NCI-H82 (cell line): ENCODE data around the gene AGBL4.
A peak's percentile ranks its signal among the peaks of the same experiment; 100 is the strongest.

ENCODE experiments used
- DNase-seq: peaks from one replicate; lab custom pipeline; 2025; lab: John Stamatoyannopoulos, UW

Gene AGBL4

GRCh38 chr1:48718705-48719104 lies 1305.0 kb downstream of the AGBL4 start:
- DNase-seq = no peak

- no peak for DNase-seq
These were observed 1305.6 kb downstream of the AGBL4 start for GRCh38 chr1:48718116-48718630.

- no peak for DNase-seq
These were observed 1306.7 kb downstream of the AGBL4 start for GRCh38 chr1:48717082-48717481.

GRCh38 chr1:48715921-48716320 lies 1307.8 kb downstream of the AGBL4 start:
- no peak for DNase-seq

GRCh38 chr1:48710915-48711314 lies 1312.8 kb downstream of the AGBL4 start:
- no peak for DNase-seq

- no peak for DNase-seq
These were observed 1313.4 kb downstream of the AGBL4 start for GRCh38 chr1:48710318-48710717.

- no peak for DNase-seq
These were observed 1319.0 kb downstream of the AGBL4 start for GRCh38 chr1:48704736-48705135.

- no peak for DNase-seq
These were observed 1322.3 kb downstream of the AGBL4 start for GRCh38 chr1:48701445-48701844.

GRCh38 chr1:48697066-48697707 lies 1326.6 kb downstream of the AGBL4 start:
- DNase-seq = peak; percentile 92

- DNase-seq = peak; percentile 44
These were observed 1328.6 kb downstream of the AGBL4 start for GRCh38 chr1:48695161-48695560.

GRCh38 chr1:48693674-48694320 lies 1330.0 kb downstream of the AGBL4 start:
- DNase-seq = no peak

- no peak for DNase-seq
These were observed 1330.6 kb downstream of the AGBL4 start for GRCh38 chr1:48693180-48693579.

- DNase-seq = no peak
These were observed 1331.5 kb downstream of the AGBL4 start for GRCh38 chr1:48692235-48692634.

- no peak for DNase-seq
These were observed 1332.2 kb downstream of the AGBL4 start for GRCh38 chr1:48691429-48692001.

- DNase-seq = peak; percentile 62
These were observed 1335.5 kb downstream of the AGBL4 start for GRCh38 chr1:48688102-48688760.

GRCh38 chr1:48687282-48688045 lies 1336.3 kb downstream of the AGBL4 start:
- no peak for DNase-seq

- no peak for DNase-seq
These were observed 1337.6 kb downstream of the AGBL4 start for GRCh38 chr1:48686159-48686558.

GRCh38 chr1:48684381-48684780 lies 1339.4 kb downstream of the AGBL4 start:
- no peak for DNase-seq

- DNase-seq = no peak
These were observed 1339.9 kb downstream of the AGBL4 start for GRCh38 chr1:48683839-48684238.

- peak; percentile 90 for DNase-seq
These were observed 1342.1 kb downstream of the AGBL4 start for GRCh38 chr1:48681476-48682305.

GRCh38 chr1:48680411-48681035 lies 1343.2 kb downstream of the AGBL4 start:
- DNase-seq = peak; percentile 49
